ENCODE data around the gene CDKN2C.
"Not testable (repeated sequence)": the region's sequence is repeated elsewhere in the genome, so short reads cannot be mapped to it uniquely, and the experiment has no call there.

Gene CDKN2C

GRCh38 chr1:50949286-50949982, 20.6 kb upstream of the CDKN2C start:
- H3K4me3 ChIP-seq (replicated peaks; ENCODE audit: low read depth, low read length): no peak overlapping the region
- no peak for DNase-seq (ENCODE audit: low read depth)
- TF ChIP-seq CTCF (IDR thresholded peaks at IDR 0.05; ENCODE audit: low read length, missing control alignments): no peak

- no peak overlapping the region for H3K4me3 ChIP-seq (replicated peaks; ENCODE audit: low read depth, low read length)
- no peak for DNase-seq (ENCODE audit: low read depth)
- TF ChIP-seq CTCF (IDR thresholded peaks at IDR 0.05; ENCODE audit: low read length, missing control alignments): no peak
These were observed 19.6 kb upstream of the CDKN2C start for GRCh38 chr1:50950396-50950795.

- not testable (repeated sequence) for DNase-seq (ENCODE audit: low read depth); H3K4me3 ChIP-seq (replicated peaks; ENCODE audit: low read depth, low read length)
These were observed 17.5 kb upstream of the CDKN2C start for GRCh38 chr1:50952566-50952965.

GRCh38 chr1:50955116-50955515, 14.9 kb upstream of the CDKN2C start:
- TF ChIP-seq CTCF (IDR thresholded peaks at IDR 0.05; ENCODE audit: low read length, missing control alignments): no peak
- H3K4me3 ChIP-seq (replicated peaks; ENCODE audit: low read depth, low read length): no peak overlapping the region
- no peak for DNase-seq (ENCODE audit: low read depth)

GRCh38 chr1:50959303-50959912, 10.6 kb upstream of the CDKN2C start:
- TF ChIP-seq CTCF (IDR thresholded peaks at IDR 0.05; ENCODE audit: low read length, missing control alignments): no peak
- H3K4me3 ChIP-seq (replicated peaks; ENCODE audit: low read depth, low read length): peak overlapping the region; percentile 95
- DNase-seq (ENCODE audit: low read depth): peak; percentile 32

- peak; percentile 7 for TF ChIP-seq CTCF (IDR thresholded peaks at IDR 0.05; ENCODE audit: low read length, missing control alignments)
- H3K4me3 ChIP-seq (replicated peaks; ENCODE audit: low read depth, low read length): peak within 1 kb of the TSS; percentile 95
- peak; percentile 97 for DNase-seq (ENCODE audit: low read depth)
These were observed 9.9 kb upstream of the CDKN2C start, which contains the start of gene FAF1 for GRCh38 chr1:50959913-50960844. TSS of gene FAF1 (minus strand) at chr1:50960267. CDS start at chr1:50959811, 456 bp downstream.

- H3K4me3 ChIP-seq (replicated peaks; ENCODE audit: low read depth, low read length): no peak overlapping the region
- no peak for DNase-seq (ENCODE audit: low read depth)
- no peak for TF ChIP-seq CTCF (IDR thresholded peaks at IDR 0.05; ENCODE audit: low read length, missing control alignments)
These were observed 5.2 kb upstream of the CDKN2C start for GRCh38 chr1:50964863-50965262.

Data from fibroblast of pulmonary artery (primary cell).